ENCODE measurements around the gene DIS3L. TPM values are rescaled to one million over a fixed set of nuclear protein-coding genes. Genes with fewer than 3 reads are reported as not detected.
A peak's percentile ranks its signal among the peaks of the same experiment; 100 is the strongest.

The DIS3L gene
- total RNA-seq, 6 experiments from 2014 or later: 16.1 to 32.3 (median 19.6) TPM

DNA sequence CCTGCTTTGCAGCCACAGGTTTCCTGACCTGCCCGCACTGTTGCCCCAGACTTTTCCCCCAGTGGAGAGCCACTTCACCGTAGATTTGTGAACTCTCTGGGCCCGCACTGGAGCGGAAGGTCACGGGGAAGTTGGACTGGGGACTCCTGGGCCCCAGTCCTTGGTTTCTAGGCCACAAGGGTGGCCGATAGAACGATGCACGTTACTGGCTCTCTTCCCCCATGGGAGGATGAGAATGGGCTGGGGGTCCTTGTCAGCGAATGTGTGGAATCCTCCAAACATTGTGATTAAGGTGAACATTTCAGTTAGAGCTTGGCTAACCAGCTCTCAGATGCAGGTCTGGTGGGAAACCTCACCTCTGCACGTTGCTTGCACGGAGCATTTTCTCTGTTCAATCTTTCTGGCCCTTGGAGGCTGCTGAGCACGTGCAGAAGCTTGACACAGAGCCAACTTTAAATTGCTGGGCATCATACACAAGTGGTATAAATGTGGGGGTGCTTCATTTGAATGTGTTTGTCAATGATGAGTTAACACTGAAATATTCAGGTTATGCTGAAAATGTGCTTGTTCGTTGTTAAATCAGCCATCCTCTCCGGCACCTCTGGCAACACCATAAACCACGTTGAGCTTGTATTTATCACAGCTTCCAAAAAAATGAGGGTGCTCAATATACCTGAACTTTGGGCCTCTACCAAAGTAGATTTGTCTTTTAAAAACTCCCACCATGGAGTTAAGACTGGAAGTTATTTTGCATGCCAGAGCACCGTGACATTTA lies 976 bp downstream of the DIS3L start:
- Histone ChIP-seq H3K27me3 (no peaks in the 10 kb centered on the region), H3K27ac (peak overlapping the region; percentile 78 to 86 (median 84)), H3K4me3 (peak overlapping the region; percentile 68 to 71 (median 70)), H3K9me3 (no peaks in the 10 kb centered on the region), H3K36me3 (no peaks in the 10 kb centered on the region), H3K4me1 (peaks cover 0 to 11% (median 0%) of the 10 kb centered on the region in 4 donors)
- peak; percentile 48 to 61 (median 52) for ATAC-seq
- 7% methylated on average over 8 of the region's 16 CpGs for WGBS (ENCODE audit: insufficient coverage, low coverage, low lambda C conversion rate, missing lambda C conversion rate)
- no peak for DNase-seq
- no peak for TF ChIP-seq POLR2A (IDR thresholded peaks at IDR 0.05)
- TF ChIP-seq, protein P1, sequence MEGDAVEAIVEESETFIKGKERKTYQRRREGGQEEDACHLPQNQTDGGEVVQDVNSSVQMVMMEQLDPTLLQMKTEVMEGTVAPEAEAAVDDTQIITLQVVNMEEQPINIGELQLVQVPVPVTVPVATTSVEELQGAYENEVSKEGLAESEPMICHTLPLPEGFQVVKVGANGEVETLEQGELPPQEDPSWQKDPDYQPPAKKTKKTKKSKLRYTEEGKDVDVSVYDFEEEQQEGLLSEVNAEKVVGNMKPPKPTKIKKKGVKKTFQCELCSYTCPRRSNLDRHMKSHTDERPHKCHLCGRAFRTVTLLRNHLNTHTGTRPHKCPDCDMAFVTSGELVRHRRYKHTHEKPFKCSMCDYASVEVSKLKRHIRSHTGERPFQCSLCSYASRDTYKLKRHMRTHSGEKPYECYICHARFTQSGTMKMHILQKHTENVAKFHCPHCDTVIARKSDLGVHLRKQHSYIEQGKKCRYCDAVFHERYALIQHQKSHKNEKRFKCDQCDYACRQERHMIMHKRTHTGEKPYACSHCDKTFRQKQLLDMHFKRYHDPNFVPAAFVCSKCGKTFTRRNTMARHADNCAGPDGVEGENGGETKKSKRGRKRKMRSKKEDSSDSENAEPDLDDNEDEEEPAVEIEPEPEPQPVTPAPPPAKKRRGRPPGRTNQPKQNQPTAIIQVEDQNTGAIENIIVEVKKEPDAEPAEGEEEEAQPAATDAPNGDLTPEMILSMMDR (IDR thresholded peaks at IDR 0.05): no peak
- intact Hi-C loops (cut with DNase I): loop anchor here in 1 of 2 donors (10.0 kb wide), 1 partner anchor 200 kb away; the partner anchor contains the start of gene SNAPC5

DNA sequence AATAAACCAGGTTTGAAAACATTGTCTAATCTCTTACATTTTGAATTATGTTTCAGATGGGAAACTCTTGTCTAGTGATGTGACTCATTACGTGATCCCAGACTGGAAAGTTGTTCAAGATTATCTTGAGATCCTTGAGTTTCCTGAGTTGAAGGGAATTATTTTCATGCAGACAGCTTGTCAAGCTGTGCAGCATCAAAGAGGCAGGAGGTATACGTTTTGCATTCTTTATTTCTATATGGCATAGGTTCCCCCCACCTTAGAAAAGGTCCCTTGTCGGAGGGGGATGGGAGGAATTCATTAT lies 1.5 kb downstream of the DIS3L start:
- H3K27ac ChIP-seq: no peak overlapping the region
- 61% methylated on average over 3 of the region's 3 CpGs for WGBS (ENCODE audit: insufficient coverage, low coverage, low lambda C conversion rate, missing lambda C conversion rate)

DNA sequence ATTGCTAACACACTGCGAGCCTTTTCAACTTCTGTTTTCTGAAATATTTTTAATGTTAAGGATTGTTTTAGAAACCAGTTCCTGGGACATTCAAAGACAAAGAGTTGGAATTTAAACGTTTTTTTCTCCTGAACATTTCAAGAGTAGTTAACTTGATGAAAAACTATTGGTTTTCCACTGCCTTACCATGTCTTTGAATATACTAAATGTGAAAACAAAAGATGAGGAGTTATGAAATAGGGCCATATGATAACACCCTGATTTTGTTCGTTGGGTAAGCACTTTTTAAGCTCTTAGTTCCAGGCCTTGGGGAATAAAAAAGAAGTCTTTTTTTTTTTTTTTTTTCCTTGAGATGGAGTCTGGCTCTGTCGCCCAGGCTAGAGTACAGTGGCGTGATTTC lies 2.8 kb downstream of the DIS3L start:
- intact Hi-C loops (cut with DNase I): loop anchor here in 1 of 2 donors (10.0 kb wide), 1 partner anchor 199 kb away; the partner anchor contains the start of gene SNAPC5
- no peaks in the 10 kb centered on the region for H3K27me3 ChIP-seq
- 76% methylated on average over 5 of the region's 5 CpGs for WGBS (ENCODE audit: insufficient coverage, low coverage, low lambda C conversion rate, missing lambda C conversion rate)

More for the DNA sequence above, 1.5 kb downstream of the DIS3L start:
- H3K4me1 ChIP-seq: peaks cover 0 to 11% (median 0%) of the 10 kb centered on the region in 4 donors
- DNase-seq: no peak
- H3K27me3 ChIP-seq: no peaks in the 10 kb centered on the region
- no peak overlapping the region for H3K4me3 ChIP-seq
- no peaks in the 10 kb centered on the region for H3K36me3 ChIP-seq
- intact Hi-C loops (cut with DNase I): loop anchor here in 1 of 2 donors (10.0 kb wide), 1 partner anchor 200 kb away; the partner anchor contains the start of gene SNAPC5
- TF ChIP-seq POLR2A (IDR thresholded peaks at IDR 0.05): no peak
- TF ChIP-seq, protein P1 (IDR thresholded peaks at IDR 0.05): no peak
- ATAC-seq: no peak
- H3K9me3 ChIP-seq: no peaks in the 10 kb centered on the region

DNA sequence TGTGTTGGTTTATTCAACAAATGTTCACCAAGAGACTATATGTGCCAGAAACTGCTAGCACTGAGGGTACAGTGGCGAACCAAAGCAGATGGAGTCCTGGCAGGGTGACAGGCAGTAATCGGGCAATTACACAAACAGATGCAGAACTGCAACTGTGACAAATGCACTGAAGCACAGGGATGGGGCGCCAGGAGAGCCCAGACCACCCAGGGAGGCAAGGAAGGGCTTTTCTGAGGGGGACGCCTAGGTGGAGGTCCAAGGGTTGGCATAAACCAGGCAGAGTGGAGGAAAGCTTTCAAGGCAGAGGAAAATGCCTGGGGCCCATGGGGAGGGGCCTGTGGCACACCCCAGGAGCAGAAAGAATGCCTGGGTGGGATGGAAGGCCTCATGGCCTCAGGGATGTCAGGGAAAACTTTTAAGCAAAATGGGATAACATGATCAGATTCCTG lies 5.5 kb downstream of the DIS3L start:
- peaks cover 0 to 11% (median 0%) of the 10 kb centered on the region in 4 donors for H3K4me1 ChIP-seq
- no peaks in the 10 kb centered on the region for H3K9me3 ChIP-seq
- TF ChIP-seq, protein P1 (IDR thresholded peaks at IDR 0.05): no peak
- no peak for TF ChIP-seq POLR2A (IDR thresholded peaks at IDR 0.05)
- ATAC-seq (no peak), DNase-seq (no peak)
- peaks cover 0 to 4% (median 0%) of the 10 kb centered on the region in 4 donors for H3K36me3 ChIP-seq
- H3K4me3 ChIP-seq: no peak overlapping the region
- intact Hi-C loops (cut with DNase I): loop anchor here in 1 of 2 donors (10.0 kb wide), 1 partner anchor 196 kb away; the partner anchor contains the start of gene SNAPC5
- no peaks in the 10 kb centered on the region for H3K27me3 ChIP-seq
- no peak overlapping the region for H3K27ac ChIP-seq
- 88% methylated on average over 4 of the region's 4 CpGs for WGBS (ENCODE audit: insufficient coverage, low coverage, low lambda C conversion rate, missing lambda C conversion rate)

More for the DNA sequence above, 2.8 kb downstream of the DIS3L start:
- no peaks in the 10 kb centered on the region for H3K36me3 ChIP-seq
- ATAC-seq (no peak), DNase-seq (no peak)
- H3K27ac ChIP-seq: no peak overlapping the region
- no peak overlapping the region for H3K4me3 ChIP-seq
- no peaks in the 10 kb centered on the region for H3K9me3 ChIP-seq
- H3K4me1 ChIP-seq: peaks cover 0 to 11% (median 0%) of the 10 kb centered on the region in 4 donors
- TF ChIP-seq POLR2A (IDR thresholded peaks at IDR 0.05): no peak
- TF ChIP-seq, protein P1 (IDR thresholded peaks at IDR 0.05): no peak

Measured in right lobe of liver (tissue), 6 donors.